ENCODE results near the gene SKIDA1.
A peak's percentile ranks its signal among the peaks of the same experiment; 100 is the strongest.

SKIDA1 gene

DNA sequence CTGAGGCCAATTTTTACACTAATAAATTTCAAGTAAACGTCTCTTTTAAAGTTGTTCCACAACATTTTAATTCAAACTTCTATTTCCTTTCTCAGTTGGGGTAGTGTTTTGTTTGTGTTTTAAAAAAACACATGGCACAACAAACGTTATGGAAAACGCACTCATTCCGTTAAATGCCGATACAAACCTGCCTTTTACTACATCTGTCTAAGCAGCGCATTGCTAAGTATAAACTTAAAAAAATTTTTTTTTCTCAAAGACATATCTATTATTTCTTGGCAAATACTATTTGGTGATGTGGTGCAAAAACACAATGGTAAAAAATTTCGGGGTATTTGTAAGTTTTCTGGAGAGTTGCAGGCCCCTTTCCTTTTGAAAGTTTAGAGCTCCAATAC lies 1.4 kb downstream of the SKIDA1 start:
- Histone ChIP-seq H3K4me1 (ENCODE audit: control insufficient read depth, insufficient read depth, low read length) (peaks cover 27% of the 10 kb centered on the region), H3K4me3 (ENCODE audit: low read depth, low read length) (no peak overlapping the region), H3K36me3 (ENCODE audit: control insufficient read depth in 2 of 2, insufficient read depth in 1 of 2, low read length in 2 of 2) (no peaks in the 10 kb centered on the region), H3K27ac (ENCODE audit: extremely low read depth, low read depth, low read length) (peak overlapping the region; percentile 98; the same call in 1 of the 2 replicates), H3K9me3 (ENCODE audit: control insufficient read depth, insufficient read depth, low read depth, low read length) (no peaks in the 10 kb centered on the region)
- POLR2A ChIA-PET, result interaction anchor here (0.6 kb wide), 1 partner anchor 205 kb away, joined by 3 read pairs; no protein-coding TSS in a partner anchor
- TF ChIP-seq ZNF335 (tag by site-specific recombination; conservative IDR thresholded peaks at IDR 0.05) (peak; percentile 70), ZNF514 (tag by site-specific recombination; IDR thresholded peaks at IDR 0.05) (no peak), ZNF404 (tag by site-specific recombination; IDR thresholded peaks at IDR 0.05) (no peak), ZNF654 (tag by site-specific recombination; IDR thresholded peaks at IDR 0.05; ENCODE audit: low read depth) (no peak)
- CTCF ChIA-PET, result interaction anchor here (0.6 to 0.7 kb wide), 3 partner anchors 72 to 388 kb away, joined by 3 to 5 read pairs (median 4); no protein-coding TSS in a partner anchor

DNA sequence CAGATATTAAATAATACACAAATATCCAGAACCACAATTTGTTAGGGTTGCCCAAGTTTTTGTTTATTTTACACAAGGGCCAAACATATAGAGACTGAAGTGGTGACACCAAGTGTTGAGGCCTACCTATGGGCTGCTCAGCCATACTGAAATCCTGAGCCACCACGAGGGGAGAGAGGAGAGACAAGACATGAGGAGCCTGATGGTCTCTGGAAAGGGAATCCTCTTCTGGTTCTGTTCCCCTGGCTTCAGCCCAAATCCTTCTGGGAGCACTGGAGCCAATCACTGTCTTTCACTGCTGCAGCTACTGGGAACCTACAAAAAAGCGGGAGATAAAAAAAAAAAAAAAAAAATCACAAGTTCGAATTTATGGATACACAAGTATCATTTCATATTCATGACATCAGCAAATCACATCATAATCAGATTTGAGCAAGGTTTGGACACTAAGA lies 1.9 kb downstream of the SKIDA1 start:
- Histone ChIP-seq H3K27ac (ENCODE audit: extremely low read depth, low read depth, low read length) (peak overlapping the region; percentile 7; the same call in 1 of the 2 replicates), H3K4me1 (ENCODE audit: control insufficient read depth, insufficient read depth, low read length) (peaks cover 27% of the 10 kb centered on the region), H3K9me3 (ENCODE audit: control insufficient read depth, insufficient read depth, low read depth, low read length) (no peaks in the 10 kb centered on the region), H3K36me3 (ENCODE audit: control insufficient read depth in 2 of 2, insufficient read depth in 1 of 2, low read length in 2 of 2) (no peaks in the 10 kb centered on the region), H3K4me3 (ENCODE audit: low read depth, low read length) (no peak overlapping the region)
- no peak for TF ChIP-seq GLI4 (tag by site-specific recombination; IDR thresholded peaks at IDR 0.05)
- TF ChIP-seq, protein P1, sequence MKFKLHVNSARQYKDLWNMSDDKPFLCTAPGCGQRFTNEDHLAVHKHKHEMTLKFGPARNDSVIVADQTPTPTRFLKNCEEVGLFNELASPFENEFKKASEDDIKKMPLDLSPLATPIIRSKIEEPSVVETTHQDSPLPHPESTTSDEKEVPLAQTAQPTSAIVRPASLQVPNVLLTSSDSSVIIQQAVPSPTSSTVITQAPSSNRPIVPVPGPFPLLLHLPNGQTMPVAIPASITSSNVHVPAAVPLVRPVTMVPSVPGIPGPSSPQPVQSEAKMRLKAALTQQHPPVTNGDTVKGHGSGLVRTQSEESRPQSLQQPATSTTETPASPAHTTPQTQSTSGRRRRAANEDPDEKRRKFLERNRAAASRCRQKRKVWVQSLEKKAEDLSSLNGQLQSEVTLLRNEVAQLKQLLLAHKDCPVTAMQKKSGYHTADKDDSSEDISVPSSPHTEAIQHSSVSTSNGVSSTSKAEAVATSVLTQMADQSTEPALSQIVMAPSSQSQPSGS (tag by site-specific recombination; IDR thresholded peaks at IDR 0.05; ENCODE audit: low read depth), result peak; percentile 38; the same call in 1 of the 2 replicates
- TF ChIP-seq REPIN1 (tag by site-specific recombination; IDR thresholded peaks at IDR 0.05; ENCODE audit: low read depth), result no peak
- TF ChIP-seq, protein P2, sequence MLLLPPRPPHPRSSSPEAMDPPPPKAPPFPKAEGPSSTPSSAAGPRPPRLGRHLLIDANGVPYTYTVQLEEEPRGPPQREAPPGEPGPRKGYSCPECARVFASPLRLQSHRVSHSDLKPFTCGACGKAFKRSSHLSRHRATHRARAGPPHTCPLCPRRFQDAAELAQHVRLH (tag by site-specific recombination; IDR thresholded peaks at IDR 0.05), result no peak
- 0 out of 2 replicates have a peak, but pooled peaks have one; percentile 39 for TF ChIP-seq ZNF561 (tag by site-specific recombination; IDR thresholded peaks at IDR 0.05; ENCODE audit: borderline replicate concordance)
- TF ChIP-seq, protein P3, sequence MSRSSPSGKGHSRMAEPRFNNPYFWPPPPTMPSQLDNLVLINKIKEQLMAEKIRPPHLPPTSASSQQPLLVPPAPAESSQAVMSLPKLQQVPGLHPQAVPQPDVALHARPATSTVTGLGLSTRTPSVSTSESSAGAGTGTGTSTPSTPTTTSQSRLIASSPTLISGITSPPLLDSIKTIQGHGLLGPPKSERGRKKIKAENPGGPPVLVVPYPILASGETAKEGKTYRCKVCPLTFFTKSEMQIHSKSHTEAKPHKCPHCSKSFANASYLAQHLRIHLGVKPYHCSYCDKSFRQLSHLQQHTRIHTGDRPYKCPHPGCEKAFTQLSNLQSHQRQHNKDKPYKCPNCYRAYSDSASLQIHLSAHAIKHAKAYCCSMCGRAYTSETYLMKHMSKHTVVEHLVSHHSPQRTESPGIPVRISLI (tag by site-specific recombination; IDR thresholded peaks at IDR 0.05), result peak; percentile 87
- TF ChIP-seq ZNF335 (tag by site-specific recombination; conservative IDR thresholded peaks at IDR 0.05), result peak; percentile 59; the same call in 1 of the 2 replicates
- TF ChIP-seq ZSCAN30 (tag by site-specific recombination; IDR thresholded peaks at IDR 0.05), result 0 out of 2 replicates have a peak, but pooled peaks have one; percentile 9
- CTCF ChIA-PET, result interaction anchor here (0.6 kb wide), 1 partner anchor 388 kb away, joined by 5 read pairs; no protein-coding TSS in a partner anchor
- POLR2A ChIA-PET, result interaction anchor here (1.0 kb wide), 1 partner anchor 9 kb away, joined by 4 read pairs; no protein-coding TSS in a partner anchor

DNA sequence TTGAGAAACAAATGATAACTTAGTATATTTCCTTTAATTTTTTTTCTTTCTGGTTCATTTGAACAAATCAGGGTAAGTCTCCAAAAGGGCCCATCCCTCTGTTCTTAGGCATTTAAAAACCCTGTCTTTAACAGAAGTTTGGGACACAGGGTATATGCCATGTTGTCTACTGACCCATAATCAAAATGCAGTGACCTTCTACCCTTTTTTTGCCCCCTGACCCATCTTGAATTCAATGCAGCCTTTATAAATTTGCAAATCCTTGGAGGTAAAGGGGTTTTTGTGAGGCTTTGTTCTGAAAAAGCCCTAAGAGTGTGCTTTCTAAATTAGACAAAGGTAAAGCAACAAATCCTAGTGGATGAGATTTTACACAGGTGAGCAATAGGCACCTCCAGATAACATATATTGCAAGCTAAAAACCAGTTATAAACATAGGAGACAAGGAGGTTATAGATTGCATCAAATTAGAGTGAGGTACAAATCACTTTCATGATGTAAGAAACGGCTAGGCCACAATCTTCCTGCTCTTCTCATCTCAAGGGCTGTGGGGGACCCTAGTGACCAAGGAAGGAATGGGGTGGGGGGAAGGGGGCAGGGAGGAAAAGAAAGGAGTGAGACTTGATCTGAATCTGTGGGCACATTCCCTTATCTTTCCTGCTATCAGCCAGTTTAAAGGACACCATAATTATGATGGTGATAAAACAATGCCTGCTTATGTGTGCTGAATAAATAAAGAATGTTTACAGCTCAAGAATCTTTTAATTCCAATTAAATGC lies 2.7 kb downstream of the SKIDA1 start:
- no peaks in the 10 kb centered on the region for H3K9me3 ChIP-seq (ENCODE audit: control insufficient read depth, insufficient read depth, low read depth, low read length)
- CTCF ChIA-PET, result interaction anchor here (0.6 to 1.2 kb wide), 4 partner anchors 27 to 209 kb away, joined by 3 to 4 read pairs (median 3); no protein-coding TSS in a partner anchor
- peaks cover 25% of the 10 kb centered on the region for H3K4me1 ChIP-seq (ENCODE audit: control insufficient read depth, insufficient read depth, low read length)
- peak overlapping the region; percentile 3; the same call in 1 of the 2 replicates for H3K27ac ChIP-seq (ENCODE audit: extremely low read depth, low read depth, low read length)
- no peaks in the 10 kb centered on the region for H3K36me3 ChIP-seq (ENCODE audit: control insufficient read depth in 2 of 2, insufficient read depth in 1 of 2, low read length in 2 of 2)
- H3K4me3 ChIP-seq (ENCODE audit: low read depth, low read length), result no peak overlapping the region
- POLR2A ChIA-PET, result interaction anchor here (1.0 kb wide), 1 partner anchor 10 kb away, joined by 4 read pairs; no protein-coding TSS in a partner anchor
- TF ChIP-seq, protein P4, sequence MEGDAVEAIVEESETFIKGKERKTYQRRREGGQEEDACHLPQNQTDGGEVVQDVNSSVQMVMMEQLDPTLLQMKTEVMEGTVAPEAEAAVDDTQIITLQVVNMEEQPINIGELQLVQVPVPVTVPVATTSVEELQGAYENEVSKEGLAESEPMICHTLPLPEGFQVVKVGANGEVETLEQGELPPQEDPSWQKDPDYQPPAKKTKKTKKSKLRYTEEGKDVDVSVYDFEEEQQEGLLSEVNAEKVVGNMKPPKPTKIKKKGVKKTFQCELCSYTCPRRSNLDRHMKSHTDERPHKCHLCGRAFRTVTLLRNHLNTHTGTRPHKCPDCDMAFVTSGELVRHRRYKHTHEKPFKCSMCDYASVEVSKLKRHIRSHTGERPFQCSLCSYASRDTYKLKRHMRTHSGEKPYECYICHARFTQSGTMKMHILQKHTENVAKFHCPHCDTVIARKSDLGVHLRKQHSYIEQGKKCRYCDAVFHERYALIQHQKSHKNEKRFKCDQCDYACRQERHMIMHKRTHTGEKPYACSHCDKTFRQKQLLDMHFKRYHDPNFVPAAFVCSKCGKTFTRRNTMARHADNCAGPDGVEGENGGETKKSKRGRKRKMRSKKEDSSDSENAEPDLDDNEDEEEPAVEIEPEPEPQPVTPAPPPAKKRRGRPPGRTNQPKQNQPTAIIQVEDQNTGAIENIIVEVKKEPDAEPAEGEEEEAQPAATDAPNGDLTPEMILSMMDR (tag by site-specific recombination; IDR thresholded peaks at IDR 0.05), result 0 out of 2 replicates have a peak, but pooled peaks have one; percentile 19
- TF ChIP-seq ZNF214 (tag by site-specific recombination; IDR thresholded peaks at IDR 0.05; ENCODE audit: borderline replicate concordance) (no peak), ZNF394 (tag by site-specific recombination; IDR thresholded peaks at IDR 0.05; ENCODE audit: borderline replicate concordance) (no peak), ZNF366 (tag by site-specific recombination; conservative IDR thresholded peaks at IDR 0.05) (no peak), SP7 (tag by site-specific recombination; IDR thresholded peaks at IDR 0.05) (peak; percentile 41; the same call in 1 of the 2 replicates), ZNF501 (tag by site-specific recombination; IDR thresholded peaks at IDR 0.05) (no peak), ZNF202 (tag by site-specific recombination; IDR thresholded peaks at IDR 0.05; ENCODE audit: borderline replicate concordance) (no peak)
- TF ChIP-seq, protein P5, sequence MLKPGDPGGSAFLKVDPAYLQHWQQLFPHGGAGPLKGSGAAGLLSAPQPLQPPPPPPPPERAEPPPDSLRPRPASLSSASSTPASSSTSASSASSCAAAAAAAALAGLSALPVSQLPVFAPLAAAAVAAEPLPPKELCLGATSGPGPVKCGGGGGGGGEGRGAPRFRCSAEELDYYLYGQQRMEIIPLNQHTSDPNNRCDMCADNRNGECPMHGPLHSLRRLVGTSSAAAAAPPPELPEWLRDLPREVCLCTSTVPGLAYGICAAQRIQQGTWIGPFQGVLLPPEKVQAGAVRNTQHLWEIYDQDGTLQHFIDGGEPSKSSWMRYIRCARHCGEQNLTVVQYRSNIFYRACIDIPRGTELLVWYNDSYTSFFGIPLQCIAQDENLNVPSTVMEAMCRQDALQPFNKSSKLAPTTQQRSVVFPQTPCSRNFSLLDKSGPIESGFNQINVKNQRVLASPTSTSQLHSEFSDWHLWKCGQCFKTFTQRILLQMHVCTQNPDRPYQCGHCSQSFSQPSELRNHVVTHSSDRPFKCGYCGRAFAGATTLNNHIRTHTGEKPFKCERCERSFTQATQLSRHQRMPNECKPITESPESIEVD (tag by site-specific recombination; IDR thresholded peaks at IDR 0.05), result peak; percentile 40
- TF ChIP-seq, protein P6, sequence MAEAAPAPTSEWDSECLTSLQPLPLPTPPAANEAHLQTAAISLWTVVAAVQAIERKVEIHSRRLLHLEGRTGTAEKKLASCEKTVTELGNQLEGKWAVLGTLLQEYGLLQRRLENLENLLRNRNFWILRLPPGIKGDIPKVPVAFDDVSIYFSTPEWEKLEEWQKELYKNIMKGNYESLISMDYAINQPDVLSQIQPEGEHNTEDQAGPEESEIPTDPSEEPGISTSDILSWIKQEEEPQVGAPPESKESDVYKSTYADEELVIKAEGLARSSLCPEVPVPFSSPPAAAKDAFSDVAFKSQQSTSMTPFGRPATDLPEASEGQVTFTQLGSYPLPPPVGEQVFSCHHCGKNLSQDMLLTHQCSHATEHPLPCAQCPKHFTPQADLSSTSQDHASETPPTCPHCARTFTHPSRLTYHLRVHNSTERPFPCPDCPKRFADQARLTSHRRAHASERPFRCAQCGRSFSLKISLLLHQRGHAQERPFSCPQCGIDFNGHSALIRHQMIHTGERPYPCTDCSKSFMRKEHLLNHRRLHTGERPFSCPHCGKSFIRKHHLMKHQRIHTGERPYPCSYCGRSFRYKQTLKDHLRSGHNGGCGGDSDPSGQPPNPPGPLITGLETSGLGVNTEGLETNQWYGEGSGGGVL (tag by site-specific recombination; IDR thresholded peaks at IDR 0.05), result peak; percentile 41; the same call in 1 of the 2 replicates
